Bronchial epithelial cell (primary cell): Measurements from ENCODE around the gene GGPS1. TPM values are rescaled to one million over a fixed set of nuclear protein-coding genes. Genes with fewer than 3 reads are reported as not detected.
"Not testable (repeated sequence)": the region's sequence is repeated elsewhere in the genome, so short reads cannot be mapped to it uniquely, and the experiment has no call there.

Source experiments
- DNase-seq: peaks from one replicate; pipeline ENCODE4 v3.0.0-alpha.2; 2010; ENCODE audit warnings: low read depth
- FAIRE-seq: peaks from 2 replicates; lab custom pipeline; 2011; peaks lifted over from hg19 to GRCh38; lab: Jason Lieb, UNC
- H3K27me3 ChIP-seq: 2 replicates; pipeline ENCODE4 v1.5.1; 2011; ENCODE audit warnings: low read length; ENCODE audit not compliant: control insufficient read depth, insufficient read depth
- H3K36me3 ChIP-seq: 2 replicates; pipeline ENCODE4 v1.5.1; 2011; ENCODE audit warnings: low read length; ENCODE audit not compliant: control insufficient read depth, insufficient read depth
- H3K4me3 ChIP-seq: 2 replicates; pipeline ENCODE4 v1.5.1; 2011; ENCODE audit warnings: mild to moderate bottlenecking, low read depth, low read length, control low read depth
- total RNA-seq: library from RNA; depleted of rRNA; stranded (reverse); fragments of >200 nt; gene quantifications from 2 replicates; pipeline ENCODE4 v1.2.1, GENCODE V29; 2014
- TF ChIP-seq, protein P1 (sequence below): IDR thresholded peaks from 2 replicates; pipeline ENCODE4 v1.5.1; 2011; ENCODE audit warnings: mild to moderate bottlenecking, moderate library complexity, low read length, control low read depth, inconsistent platforms; ENCODE audit not compliant: insufficient read depth, severe bottlenecking

GGPS1 gene
- total RNA-seq, 1 donor from 2014 or later: 21.6 TPM

DNA sequence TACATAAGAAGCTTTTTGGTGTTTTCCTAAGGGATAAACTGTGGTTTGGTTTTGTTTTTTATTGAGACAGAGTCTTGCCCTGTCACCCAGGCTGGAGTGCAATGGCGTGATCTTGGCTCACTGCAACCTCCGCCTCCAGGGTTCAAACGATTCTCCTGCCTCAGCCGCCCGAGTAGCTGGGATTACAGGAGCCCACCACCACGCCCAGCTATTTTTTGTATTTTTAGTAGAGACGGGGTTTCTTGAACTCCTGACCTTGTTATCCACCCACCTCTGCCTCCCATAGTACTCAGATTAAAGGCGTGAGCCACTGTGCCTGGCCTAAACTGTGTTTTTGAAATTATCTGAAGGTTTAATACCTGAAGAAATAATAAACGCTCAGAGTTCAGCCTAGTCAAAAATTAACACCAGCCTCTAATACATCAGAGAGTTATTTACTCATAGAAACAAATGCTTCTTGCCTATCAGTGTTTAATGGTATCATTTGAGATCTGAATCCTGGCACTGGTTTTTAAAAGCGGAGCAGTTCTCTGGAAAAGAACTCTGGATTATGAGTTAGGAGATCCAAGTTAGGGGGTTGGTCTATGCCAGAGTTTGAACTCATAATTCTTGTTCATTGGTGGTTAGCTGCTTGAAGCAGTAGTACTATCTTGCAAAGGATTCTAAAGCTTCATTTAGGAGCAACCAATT, 29.1 kb upstream of the GGPS1 start:
- TF ChIP-seq, protein P1, sequence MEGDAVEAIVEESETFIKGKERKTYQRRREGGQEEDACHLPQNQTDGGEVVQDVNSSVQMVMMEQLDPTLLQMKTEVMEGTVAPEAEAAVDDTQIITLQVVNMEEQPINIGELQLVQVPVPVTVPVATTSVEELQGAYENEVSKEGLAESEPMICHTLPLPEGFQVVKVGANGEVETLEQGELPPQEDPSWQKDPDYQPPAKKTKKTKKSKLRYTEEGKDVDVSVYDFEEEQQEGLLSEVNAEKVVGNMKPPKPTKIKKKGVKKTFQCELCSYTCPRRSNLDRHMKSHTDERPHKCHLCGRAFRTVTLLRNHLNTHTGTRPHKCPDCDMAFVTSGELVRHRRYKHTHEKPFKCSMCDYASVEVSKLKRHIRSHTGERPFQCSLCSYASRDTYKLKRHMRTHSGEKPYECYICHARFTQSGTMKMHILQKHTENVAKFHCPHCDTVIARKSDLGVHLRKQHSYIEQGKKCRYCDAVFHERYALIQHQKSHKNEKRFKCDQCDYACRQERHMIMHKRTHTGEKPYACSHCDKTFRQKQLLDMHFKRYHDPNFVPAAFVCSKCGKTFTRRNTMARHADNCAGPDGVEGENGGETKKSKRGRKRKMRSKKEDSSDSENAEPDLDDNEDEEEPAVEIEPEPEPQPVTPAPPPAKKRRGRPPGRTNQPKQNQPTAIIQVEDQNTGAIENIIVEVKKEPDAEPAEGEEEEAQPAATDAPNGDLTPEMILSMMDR: no peak
- no peak for DNase-seq
- FAIRE-seq: no peak
- Histone ChIP-seq H3K36me3 (no peaks in the 10 kb centered on the region), H3K27me3 (no peaks in the 10 kb centered on the region), H3K4me3 (no peak overlapping the region)

DNA sequence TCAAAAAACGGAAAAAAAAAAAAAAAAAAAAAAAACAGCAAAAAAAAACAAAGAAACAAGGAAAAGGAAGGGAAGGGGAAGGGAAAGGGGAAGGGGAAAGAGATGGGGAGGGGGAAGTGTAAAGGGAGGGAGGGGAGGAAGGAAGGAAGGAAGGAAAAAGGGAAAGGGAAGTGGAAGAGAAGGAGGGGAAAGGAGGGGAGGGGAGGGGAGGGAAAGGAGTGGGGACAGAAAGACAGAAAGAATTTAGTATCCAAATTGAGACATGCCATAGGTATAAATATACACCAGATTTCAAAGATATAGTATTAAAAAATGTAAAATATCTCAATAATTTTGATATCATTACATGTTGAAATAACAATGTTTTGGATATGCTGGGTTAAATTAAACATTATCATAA, 26.2 kb upstream of the GGPS1 start:
- Histone ChIP-seq H3K36me3 (no peaks in the 10 kb centered on the region), H3K4me3 (no peak overlapping the region), H3K27me3 (no peaks in the 10 kb centered on the region)
- FAIRE-seq (no peak), DNase-seq (no peak)
- TF ChIP-seq, protein P1: no peak

DNA sequence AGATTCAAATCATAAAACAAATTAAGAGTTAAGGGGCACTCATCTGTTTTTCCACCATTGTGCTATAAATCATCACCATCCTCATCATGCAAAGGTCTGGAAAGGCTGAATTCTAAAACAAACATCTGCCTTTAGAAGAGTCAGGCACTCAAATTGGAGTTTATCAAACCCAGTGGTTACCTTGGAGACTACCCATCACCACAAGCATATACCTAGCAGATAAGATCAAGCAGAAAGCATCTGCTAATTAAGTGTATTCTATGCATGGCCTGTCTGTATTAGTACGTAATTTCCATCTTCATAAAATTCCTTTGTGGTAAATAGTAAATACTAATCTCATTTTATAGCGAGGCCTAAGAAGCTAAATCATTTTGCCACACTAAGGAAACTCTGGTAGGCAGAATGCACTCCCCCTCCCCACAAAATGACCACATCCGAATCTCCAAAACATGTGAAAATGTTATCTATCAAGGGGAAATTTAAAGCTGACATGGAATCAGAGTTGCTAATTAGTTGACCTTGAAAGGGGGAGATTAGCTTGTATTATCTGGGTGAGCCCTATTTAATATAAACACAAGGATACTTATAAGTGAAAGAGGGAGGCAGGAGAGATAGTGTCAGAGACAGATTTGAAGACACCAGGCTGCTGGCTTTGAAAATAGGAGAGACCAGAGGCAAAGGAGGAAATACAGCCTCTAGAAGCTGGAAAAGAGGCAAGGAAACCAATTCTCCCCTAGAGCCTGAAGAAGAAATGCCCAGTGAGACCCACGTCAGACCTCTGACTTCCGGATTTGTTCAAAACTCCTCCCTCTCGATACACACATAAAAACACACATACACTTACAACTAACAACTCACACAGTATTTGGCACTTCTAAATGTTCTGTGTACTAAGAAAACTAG, 23.6 kb upstream of the GGPS1 start:
- DNase-seq (no peak), FAIRE-seq (no peak)
- Histone ChIP-seq H3K4me3 (no peak overlapping the region), H3K36me3 (no peaks in the 10 kb centered on the region), H3K27me3 (no peaks in the 10 kb centered on the region)
- TF ChIP-seq, protein P1: no peak

DNA sequence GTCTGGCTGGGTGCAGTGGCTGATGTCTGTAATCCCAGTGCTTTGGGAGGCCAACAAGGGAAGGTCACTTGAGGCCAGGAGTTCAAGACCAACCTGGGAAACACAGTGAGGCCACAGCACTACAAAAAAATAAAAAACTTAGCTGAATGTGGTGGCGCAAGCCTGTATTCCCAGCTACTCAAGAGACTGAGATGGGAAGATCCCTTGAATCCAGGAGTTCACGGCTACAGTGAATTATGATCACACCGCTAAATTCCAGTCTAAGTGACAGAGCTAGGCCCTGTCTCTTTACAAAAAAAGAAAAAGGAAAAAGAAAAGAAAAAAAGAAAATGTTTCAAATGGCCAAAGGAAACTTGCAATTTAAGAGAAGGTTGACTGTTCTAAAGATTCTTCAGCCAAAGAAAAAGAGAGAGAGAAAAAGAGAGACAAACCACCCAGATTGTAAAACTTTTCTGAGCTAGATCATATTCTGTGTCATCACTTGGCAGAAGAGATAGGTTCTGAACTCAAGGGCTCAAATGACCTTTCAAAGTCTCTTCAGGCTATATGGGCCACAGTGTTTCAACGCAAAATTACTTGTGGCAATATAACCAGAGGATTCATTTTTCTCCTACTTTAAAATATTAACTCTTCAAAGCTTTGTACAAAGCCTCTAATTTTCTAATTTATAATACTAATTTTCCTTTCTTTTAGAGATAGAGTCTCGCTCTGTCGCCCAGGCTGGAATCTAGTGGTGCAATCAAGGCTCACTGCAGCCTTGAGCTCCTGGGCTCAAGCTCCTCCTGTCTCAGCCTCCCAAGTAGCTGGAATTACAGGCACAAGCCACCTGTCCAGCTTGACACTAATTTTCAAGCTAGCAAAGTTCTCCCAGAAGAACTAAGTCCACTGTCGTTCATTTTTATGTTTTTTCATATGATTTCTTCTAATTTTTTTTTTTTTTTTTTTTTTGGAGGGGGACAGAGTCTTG, 20.9 kb upstream of the GGPS1 start:
- H3K36me3 ChIP-seq: no peaks in the 10 kb centered on the region
- DNase-seq (no peak), FAIRE-seq (no peak)
- no peaks in the 10 kb centered on the region for H3K27me3 ChIP-seq
- TF ChIP-seq, protein P1: no peak
- H3K4me3 ChIP-seq: no peak overlapping the region

DNA sequence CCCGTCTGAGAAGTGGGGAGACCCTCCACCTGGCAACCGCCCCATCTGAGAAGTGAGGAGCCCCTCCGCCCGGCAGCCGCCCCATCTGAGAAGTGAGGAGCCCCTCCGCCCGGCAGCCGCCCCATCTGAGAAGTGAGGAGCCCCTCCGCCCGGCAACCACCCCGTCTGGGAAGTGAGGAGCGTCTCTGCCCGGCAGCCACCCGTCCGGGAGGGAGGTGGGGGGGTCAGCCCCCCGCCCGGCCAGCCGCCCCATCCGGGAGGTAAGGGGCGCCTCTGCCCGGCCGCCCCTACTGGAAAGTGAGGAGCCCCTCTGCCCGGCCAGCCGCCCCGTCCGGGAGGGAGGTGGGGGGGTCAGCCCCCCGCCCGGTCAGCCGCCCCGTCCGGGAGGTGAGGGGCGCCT, 19.2 kb upstream of the GGPS1 start:
- not testable (repeated sequence) for DNase-seq, H3K4me3 ChIP-seq, H3K36me3 ChIP-seq, H3K27me3 ChIP-seq, FAIRE-seq
